GM21825 (cell line): ENCODE data around the gene NBL1.

Experiments used
- ATAC-seq: cut with Tn5 transposase; IDR thresholded peaks from one replicate; pipeline ENCODE4 v1.9.1; 2021; ENCODE audit warnings: mild to moderate bottlenecking, moderate library complexity; ENCODE audit not compliant: unreplicated experiment

The NBL1 gene

GRCh38 chr1:19665496-19666465 is 21.7 kb downstream of the NBL1 start:
- ATAC-seq, result no peak

- no peak for ATAC-seq
These were observed 24.8 kb downstream of the NBL1 start for GRCh38 chr1:19668888-19669287.

- no peak for ATAC-seq
These were observed 26.7 kb downstream of the NBL1 start for GRCh38 chr1:19670787-19671186.

- ATAC-seq, result no peak
These were observed 28.1 kb downstream of the NBL1 start for GRCh38 chr1:19672237-19672636.

GRCh38 chr1:19675797-19676196 is 31.7 kb downstream of the NBL1 start:
- no peak for ATAC-seq

- no peak for ATAC-seq
These were observed 32.4 kb downstream of the NBL1 start for GRCh38 chr1:19676438-19676922.

GRCh38 chr1:19678493-19678892 is 34.4 kb downstream of the NBL1 start:
- no peak for ATAC-seq

GRCh38 chr1:19678931-19679453 is 34.9 kb downstream of the NBL1 start:
- ATAC-seq, result no peak

GRCh38 chr1:19679691-19680090 is 35.6 kb downstream of the NBL1 start:
- ATAC-seq, result no peak

GRCh38 chr1:19680644-19681043 is 36.5 kb downstream of the NBL1 start:
- no peak for ATAC-seq

- ATAC-seq, result no peak
These were observed 38.1 kb downstream of the NBL1 start for GRCh38 chr1:19682257-19682656.

GRCh38 chr1:19682901-19683300 is 38.8 kb downstream of the NBL1 start:
- no peak for ATAC-seq

GRCh38 chr1:19683351-19683750 is 39.2 kb downstream of the NBL1 start:
- no peak for ATAC-seq

- no peak for ATAC-seq
These were observed 40.6 kb downstream of the NBL1 start for GRCh38 chr1:19684677-19685076.

- no peak for ATAC-seq
These were observed 41.9 kb downstream of the NBL1 start for GRCh38 chr1:19685994-19686393.

GRCh38 chr1:19687414-19687813 is 43.3 kb downstream of the NBL1 start:
- ATAC-seq, result no peak

- ATAC-seq, result no peak
These were observed 44.1 kb downstream of the NBL1 start for GRCh38 chr1:19688041-19688842.

GRCh38 chr1:19689085-19689757 is 45.1 kb downstream of the NBL1 start:
- no peak for ATAC-seq

GRCh38 chr1:19689856-19690255 is 45.7 kb downstream of the NBL1 start:
- no peak for ATAC-seq

GRCh38 chr1:19690342-19690741 is 46.2 kb downstream of the NBL1 start:
- no peak for ATAC-seq

GRCh38 chr1:19694298-19694697 is 50.2 kb downstream of the NBL1 start:
- no peak for ATAC-seq
